Measurements from ENCODE around the gene RNU11. TPM values are rescaled to one million over a fixed set of nuclear protein-coding genes. Genes with fewer than 3 reads are reported as not detected.

Gene RNU11
- total RNA-seq, 1 experiment from 2014 or later: not detected

- TF ChIP-seq TEAD4 (CRISPR knock-in tag; IDR thresholded peaks at IDR 0.05) (peak; percentile 88), E2F1 (CRISPR knock-in tag; IDR thresholded peaks at IDR 0.05) (no peak), AR (CRISPR knock-in tag; IDR thresholded peaks at IDR 0.05) (peak; percentile 99), MYBL2 (CRISPR knock-in tag; IDR thresholded peaks at IDR 0.05) (no peak), PRDM15 (CRISPR knock-in tag; IDR thresholded peaks at IDR 0.05) (peak; percentile 37; the same call in 1 of the 2 replicates), ATF2 (CRISPR knock-in tag; IDR thresholded peaks at IDR 0.05; ENCODE audit: borderline replicate concordance, low read depth) (0 out of 2 replicates have a peak, but pooled peaks have one; percentile 48), NR2C2 (CRISPR knock-in tag; IDR thresholded peaks at IDR 0.05) (peak; percentile 38; the same call in 1 of the 2 replicates), JAZF1 (CRISPR knock-in tag; IDR thresholded peaks at IDR 0.05) (peak; percentile 99), IRF1 (CRISPR knock-in tag; IDR thresholded peaks at IDR 0.05) (peak; percentile 83; the same call in 1 of the 2 replicates), AFF4 (CRISPR knock-in tag; IDR thresholded peaks at IDR 0.05; ENCODE audit: borderline replicate concordance) (0 out of 2 replicates have a peak, but pooled peaks have one; percentile 77), ZMAT4 (CRISPR knock-in tag; IDR thresholded peaks at IDR 0.05) (peak; percentile 99), NFATC4 (CRISPR knock-in tag; IDR thresholded peaks at IDR 0.05) (peak; percentile 99), OVOL2 (CRISPR knock-in tag; IDR thresholded peaks at IDR 0.05; ENCODE audit: borderline replicate concordance) (peak; percentile 98), FOXJ3 (CRISPR knock-in tag; IDR thresholded peaks at IDR 0.05; ENCODE audit: borderline replicate concordance) (peak; percentile 84; the same call in 1 of the 2 replicates), NR3C1 (CRISPR knock-in tag; conservative IDR thresholded peaks at IDR 0.05; ENCODE audit: low read depth) (no peak), SMAD3 (CRISPR knock-in tag; IDR thresholded peaks at IDR 0.05; ENCODE audit: borderline replicate concordance) (peak; percentile 95), RORB (CRISPR knock-in tag; IDR thresholded peaks at IDR 0.05) (peak; percentile 99), ZNF281 (CRISPR knock-in tag; IDR thresholded peaks at IDR 0.05) (peak; percentile 66; the same call in 1 of the 2 replicates), CREB1 (CRISPR knock-in tag; IDR thresholded peaks at IDR 0.05) (no peak), JUN (CRISPR knock-in tag; IDR thresholded peaks at IDR 0.05) (peak; percentile 81; the same call in 1 of the 2 replicates)
These were observed at the start of gene RNU11 (continued) for GRCh38 chr1:28648474-28649198.
